RKO (cell line): ENCODE measurements around the gene BUB1B.
"Not testable (repeated sequence)": the region's sequence is repeated elsewhere in the genome, so short reads cannot be mapped to it uniquely, and the experiment has no call there.

Experiments used
- DNase-seq: peaks from one replicate; pipeline ENCODE4 v3.0.0-alpha.2; 2016; ENCODE audit warnings: low spot score

The BUB1B gene

GRCh38 chr15:40136470-40137302, 24.2 kb upstream of the BUB1B start:
- DNase-seq, result no peak

- no peak for DNase-seq
Observed at GRCh38 chr15:40137303-40138200, 23.3 kb upstream of the BUB1B start.

- DNase-seq, result not testable (repeated sequence)
Observed at GRCh38 chr15:40138201-40138570, 22.7 kb upstream of the BUB1B start.

GRCh38 chr15:40142428-40142827, 18.4 kb upstream of the BUB1B start:
- no peak for DNase-seq

- DNase-seq, result peak; percentile 69
Observed at GRCh38 chr15:40146037-40146436, 14.8 kb upstream of the BUB1B start.

GRCh38 chr15:40149339-40149738, 11.5 kb upstream of the BUB1B start:
- no peak for DNase-seq

- peak; percentile 74 for DNase-seq
Observed at GRCh38 chr15:40150163-40150925, 10.5 kb upstream of the BUB1B start.

- DNase-seq, result no peak
Observed at GRCh38 chr15:40151499-40151898, 9.4 kb upstream of the BUB1B start.

- DNase-seq, result no peak
Observed at GRCh38 chr15:40151991-40152390, 8.9 kb upstream of the BUB1B start.

- not testable (repeated sequence) for DNase-seq
Observed at GRCh38 chr15:40154821-40155220, 6.0 kb upstream of the BUB1B start.

GRCh38 chr15:40155270-40155910, 5.5 kb upstream of the BUB1B start:
- no peak for DNase-seq

- no peak for DNase-seq
Observed at GRCh38 chr15:40157778-40158447, 3.0 kb upstream of the BUB1B start.

- no peak for DNase-seq
Observed at GRCh38 chr15:40160021-40160420, 848 bp upstream of the BUB1B start.

GRCh38 chr15:40161693-40162391, 973 bp downstream of the BUB1B start:
- DNase-seq, result peak; percentile 30

- DNase-seq, result no peak
Observed at GRCh38 chr15:40162552-40162951, 1.7 kb downstream of the BUB1B start.

GRCh38 chr15:40163657-40164416, 3.0 kb downstream of the BUB1B start:
- no peak for DNase-seq

GRCh38 chr15:40167374-40167773, 6.5 kb downstream of the BUB1B start:
- not testable (repeated sequence) for DNase-seq

- DNase-seq, result no peak
Observed at GRCh38 chr15:40175160-40175559, 14.3 kb downstream of the BUB1B start.

GRCh38 chr15:40182358-40183029, 21.6 kb downstream of the BUB1B start:
- DNase-seq, result no peak
